ENCODE measurements around the gene NSG1.

DNA sequence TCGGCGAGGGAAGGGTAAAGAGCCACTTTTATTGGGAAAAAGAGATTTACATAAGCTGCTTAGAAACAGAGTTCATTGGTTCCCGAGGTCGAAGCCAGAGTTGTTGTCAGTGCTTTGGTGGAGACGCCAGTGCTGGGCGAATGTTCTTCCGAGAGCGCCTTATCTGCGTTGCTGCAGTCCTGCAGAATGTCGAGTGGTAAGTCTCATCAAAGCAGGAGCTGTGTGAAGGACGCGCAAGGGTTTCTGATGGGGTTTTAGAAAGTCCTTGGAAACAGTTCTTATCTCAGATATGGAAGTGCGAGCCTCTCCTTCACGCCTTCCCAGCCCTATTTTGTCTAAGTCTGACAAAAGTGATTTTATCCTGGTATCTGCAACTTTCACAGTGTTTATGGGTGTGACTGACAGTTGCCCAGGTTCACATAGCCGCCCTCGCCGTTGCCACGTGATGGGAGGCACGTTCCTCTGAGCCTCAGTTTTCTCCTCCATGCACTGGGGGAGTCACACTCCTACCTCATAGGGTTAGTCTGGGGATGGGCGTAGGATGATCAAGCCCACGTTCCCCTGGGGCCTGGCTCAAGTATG lies 47.3 kb upstream of the NSG1 start:
- TF ChIP-seq, protein P1, sequence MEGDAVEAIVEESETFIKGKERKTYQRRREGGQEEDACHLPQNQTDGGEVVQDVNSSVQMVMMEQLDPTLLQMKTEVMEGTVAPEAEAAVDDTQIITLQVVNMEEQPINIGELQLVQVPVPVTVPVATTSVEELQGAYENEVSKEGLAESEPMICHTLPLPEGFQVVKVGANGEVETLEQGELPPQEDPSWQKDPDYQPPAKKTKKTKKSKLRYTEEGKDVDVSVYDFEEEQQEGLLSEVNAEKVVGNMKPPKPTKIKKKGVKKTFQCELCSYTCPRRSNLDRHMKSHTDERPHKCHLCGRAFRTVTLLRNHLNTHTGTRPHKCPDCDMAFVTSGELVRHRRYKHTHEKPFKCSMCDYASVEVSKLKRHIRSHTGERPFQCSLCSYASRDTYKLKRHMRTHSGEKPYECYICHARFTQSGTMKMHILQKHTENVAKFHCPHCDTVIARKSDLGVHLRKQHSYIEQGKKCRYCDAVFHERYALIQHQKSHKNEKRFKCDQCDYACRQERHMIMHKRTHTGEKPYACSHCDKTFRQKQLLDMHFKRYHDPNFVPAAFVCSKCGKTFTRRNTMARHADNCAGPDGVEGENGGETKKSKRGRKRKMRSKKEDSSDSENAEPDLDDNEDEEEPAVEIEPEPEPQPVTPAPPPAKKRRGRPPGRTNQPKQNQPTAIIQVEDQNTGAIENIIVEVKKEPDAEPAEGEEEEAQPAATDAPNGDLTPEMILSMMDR (IDR thresholded peaks at IDR 0.05) = no peak
- TF ChIP-seq EP300 (IDR thresholded peaks at IDR 0.05) = no peak
- no peak for TF ChIP-seq POLR2AphosphoS5 (IDR thresholded peaks at IDR 0.05)
